Vagina (tissue), 2 donors: ENCODE data around the gene PTP4A2. TPM values are rescaled to one million over a fixed set of nuclear protein-coding genes. Genes with fewer than 3 reads are reported as not detected.
A peak's percentile ranks its signal among the peaks of the same experiment; 100 is the strongest.
"Not testable (repeated sequence)": the region's sequence is repeated elsewhere in the genome, so short reads cannot be mapped to it uniquely, and the experiment has no call there.

Source experiments
- DNase-seq, 2 donors: peaks; one replicate each; pipeline ENCODE4 v3.0.0-alpha.2; 2017; ENCODE audit errors: extremely low spot score in 2 of 2
- H3K27ac ChIP-seq: fragments of 200-600 bp; sonication (generic); one replicate; pipeline ENCODE4 v1.5.1; 2019
- H3K27me3 ChIP-seq: fragments of 200-600 bp; sonication (generic); one replicate; pipeline ENCODE4 v1.5.1; 2019
- H3K36me3 ChIP-seq, 2 donors: fragments of 200-600 bp; sonication (generic); one replicate each; pipeline ENCODE4 v1.5.1; 2017 to 2019
- H3K4me1 ChIP-seq: fragments of 200-600 bp; sonication (generic); one replicate; pipeline ENCODE4 v1.5.1; 2019
- H3K4me3 ChIP-seq, 2 donors: fragments of 200-600 bp; sonication (generic); 1 replicate in 1 of 2; 2 replicates in 1 of 2; pipeline ENCODE4 v1.5.1; 2016 to 2019
- H3K9me3 ChIP-seq: fragments of 200-600 bp; sonication (generic); one replicate; pipeline ENCODE4 v1.5.1; 2019
- POLR2A ChIP-seq, 2 donors: fragments of 450-650 bp; IDR thresholded peaks; one replicate each; pipeline ENCODE4 v1.6.1; 2017; ENCODE audit warnings: antibody characterized with exemption in 2 of 2, mild to moderate bottlenecking in 2 of 2, moderate library complexity in 2 of 2
- POLR2AphosphoS5 ChIP-seq, 2 donors: sonication (generic); formaldehyde crosslinking; IDR thresholded peaks; one replicate each; pipeline ENCODE4 v1.9.0; 2017; ENCODE audit warnings: antibody characterized with exemption in 2 of 2, mild to moderate bottlenecking in 2 of 2, low read depth in 1 of 2; ENCODE audit not compliant: insufficient read depth in 1 of 2
- intact Hi-C: fragments of 100-400 bp; cut with DNase I; formaldehyde crosslinking; loops from one replicate; pipeline ENCODE4 v1.15.1; 2023
- total RNA-seq: library from RNA; depleted of rRNA; stranded (reverse); fragments of >200 nt; gene quantifications from one replicate; pipeline ENCODE4 v1.2.3, GENCODE V29; 2016
- TF ChIP-seq, protein P1 (sequence below), 3 experiments: fragments of 450-650 bp in 2 of 3; fragments of 200-600 bp in 1 of 3; sonication (generic) in 1 of 3; IDR thresholded peaks; one replicate each; pipeline ENCODE4 v1.5.1; 2017 to 2019; ENCODE audit warnings: antibody characterized with exemption in 3 of 3, mild to moderate bottlenecking in 2 of 3, moderate library complexity in 2 of 3

PTP4A2 gene
- total RNA-seq, 1 donor from 2014 or later: 112 TPM

DNA sequence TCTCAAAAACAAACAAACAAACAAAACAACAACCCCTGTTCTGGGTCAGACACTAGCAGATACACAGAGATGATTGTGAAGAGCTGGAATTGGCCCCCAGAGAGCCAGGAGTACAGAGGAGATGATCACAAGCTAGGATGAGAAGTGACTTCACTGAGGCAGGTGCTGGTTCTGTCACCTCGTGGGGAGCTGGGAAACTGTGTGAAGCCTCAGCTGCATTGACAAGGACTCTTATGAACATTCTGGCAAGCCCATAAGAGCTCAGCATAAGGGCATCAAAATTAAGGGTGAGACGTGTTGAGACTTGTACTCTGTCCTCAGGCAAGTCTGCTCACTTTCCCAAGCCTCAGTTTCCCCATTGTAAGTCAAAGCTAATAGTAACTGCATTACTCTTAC lies 14.7 kb upstream of the PTP4A2 start:
- peaks cover 34% of the 10 kb centered on the region for H3K4me1 ChIP-seq
- no peak overlapping the region for H3K27ac ChIP-seq
- H3K4me3 ChIP-seq: no peak overlapping the region
- intact Hi-C loops: no loop called here
- TF ChIP-seq, protein P1, sequence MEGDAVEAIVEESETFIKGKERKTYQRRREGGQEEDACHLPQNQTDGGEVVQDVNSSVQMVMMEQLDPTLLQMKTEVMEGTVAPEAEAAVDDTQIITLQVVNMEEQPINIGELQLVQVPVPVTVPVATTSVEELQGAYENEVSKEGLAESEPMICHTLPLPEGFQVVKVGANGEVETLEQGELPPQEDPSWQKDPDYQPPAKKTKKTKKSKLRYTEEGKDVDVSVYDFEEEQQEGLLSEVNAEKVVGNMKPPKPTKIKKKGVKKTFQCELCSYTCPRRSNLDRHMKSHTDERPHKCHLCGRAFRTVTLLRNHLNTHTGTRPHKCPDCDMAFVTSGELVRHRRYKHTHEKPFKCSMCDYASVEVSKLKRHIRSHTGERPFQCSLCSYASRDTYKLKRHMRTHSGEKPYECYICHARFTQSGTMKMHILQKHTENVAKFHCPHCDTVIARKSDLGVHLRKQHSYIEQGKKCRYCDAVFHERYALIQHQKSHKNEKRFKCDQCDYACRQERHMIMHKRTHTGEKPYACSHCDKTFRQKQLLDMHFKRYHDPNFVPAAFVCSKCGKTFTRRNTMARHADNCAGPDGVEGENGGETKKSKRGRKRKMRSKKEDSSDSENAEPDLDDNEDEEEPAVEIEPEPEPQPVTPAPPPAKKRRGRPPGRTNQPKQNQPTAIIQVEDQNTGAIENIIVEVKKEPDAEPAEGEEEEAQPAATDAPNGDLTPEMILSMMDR (IDR thresholded peaks at IDR 0.05): no peak
- TF ChIP-seq POLR2A (IDR thresholded peaks at IDR 0.05) (no peak), POLR2AphosphoS5 (IDR thresholded peaks at IDR 0.05; ENCODE audit: insufficient read depth in 1 of 2, low read depth in 1 of 2) (no peak)
- no peaks in the 10 kb centered on the region for H3K27me3 ChIP-seq
- H3K9me3 ChIP-seq: no peaks in the 10 kb centered on the region
- DNase-seq: no peak
- H3K36me3 ChIP-seq: no peaks in the 10 kb centered on the region

DNA sequence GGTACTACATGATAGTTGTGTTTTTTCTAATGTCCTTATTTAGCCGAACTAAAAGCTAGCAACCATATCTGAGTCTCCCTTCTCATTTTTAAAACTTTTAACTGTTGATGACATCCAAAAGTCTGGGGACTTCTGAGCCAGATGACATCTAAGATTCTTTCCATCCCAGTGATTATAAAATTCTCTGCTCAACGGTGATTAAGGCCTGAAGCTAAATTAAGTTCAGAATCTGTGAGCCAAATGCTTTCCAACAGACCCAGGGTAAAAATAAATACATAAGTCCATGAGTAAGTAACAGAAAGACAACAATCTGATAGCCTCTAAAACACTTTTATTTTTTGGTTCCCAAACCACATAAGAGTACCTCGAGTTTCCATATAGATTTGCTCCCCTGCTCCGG lies 13.1 kb upstream of the PTP4A2 start:
- Histone ChIP-seq H3K4me1 (peaks cover 26% of the 10 kb centered on the region), H3K36me3 (no peaks in the 10 kb centered on the region), H3K4me3 (no peak overlapping the region), H3K27ac (no peak overlapping the region), H3K27me3 (no peaks in the 10 kb centered on the region), H3K9me3 (no peaks in the 10 kb centered on the region)
- no peak for DNase-seq
- TF ChIP-seq POLR2A (IDR thresholded peaks at IDR 0.05): no peak
- TF ChIP-seq, protein P1 (IDR thresholded peaks at IDR 0.05): no peak
- TF ChIP-seq POLR2AphosphoS5 (IDR thresholded peaks at IDR 0.05; ENCODE audit: insufficient read depth in 1 of 2, low read depth in 1 of 2): no peak
- intact Hi-C loops: no loop called here

DNA sequence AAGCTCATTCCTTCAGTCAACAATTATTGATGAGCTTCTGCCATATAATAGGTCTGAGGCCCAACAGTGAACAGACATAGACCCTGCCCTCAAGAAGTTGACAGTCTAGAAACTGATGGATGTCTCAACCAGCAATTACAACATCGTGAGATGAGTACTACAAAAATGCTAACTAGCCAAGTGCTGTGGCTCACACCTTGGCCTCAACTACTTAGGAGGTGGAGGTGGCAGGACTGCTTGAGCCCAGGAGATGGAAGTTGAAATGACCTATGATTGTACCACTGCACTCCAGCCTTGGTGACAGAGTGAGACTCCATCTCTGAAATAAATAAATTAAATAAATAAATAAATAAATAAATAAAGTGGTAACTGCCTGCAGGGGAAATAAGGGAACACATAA lies 11.7 kb upstream of the PTP4A2 start:
- no peaks in the 10 kb centered on the region for H3K9me3 ChIP-seq
- TF ChIP-seq POLR2A (IDR thresholded peaks at IDR 0.05): no peak
- TF ChIP-seq, protein P1 (IDR thresholded peaks at IDR 0.05): no peak
- no peak for TF ChIP-seq POLR2AphosphoS5 (IDR thresholded peaks at IDR 0.05; ENCODE audit: insufficient read depth in 1 of 2, low read depth in 1 of 2)
- DNase-seq: no peak
- H3K27me3 ChIP-seq: no peaks in the 10 kb centered on the region
- no peak overlapping the region for H3K4me3 ChIP-seq
- H3K4me1 ChIP-seq: peaks cover 22% of the 10 kb centered on the region
- no peak overlapping the region for H3K27ac ChIP-seq
- no peaks in the 10 kb centered on the region for H3K36me3 ChIP-seq
- intact Hi-C loops: no loop called here

DNA sequence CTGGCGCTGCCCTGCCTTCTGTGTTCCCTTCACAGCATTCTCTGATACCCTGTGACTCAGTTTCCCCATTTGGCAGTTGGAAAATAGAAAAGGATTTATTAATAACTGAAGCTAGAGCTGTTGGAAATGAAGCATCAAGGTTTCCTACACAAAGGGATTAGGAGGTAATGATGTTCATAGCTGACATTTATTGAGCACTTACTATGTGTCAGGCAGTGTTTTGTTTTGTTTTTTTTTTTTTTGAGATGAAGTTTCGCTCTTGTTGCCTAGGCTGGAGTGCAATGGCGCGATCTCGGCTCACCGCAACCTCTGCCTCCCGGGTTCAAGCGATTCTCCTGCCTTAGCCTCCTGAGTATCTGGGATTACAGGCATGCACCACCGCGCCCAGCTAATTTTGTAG lies 7.5 kb upstream of the PTP4A2 start:
- DNase-seq, H3K36me3 ChIP-seq, H3K4me3 ChIP-seq, H3K27me3 ChIP-seq, intact Hi-C loops, H3K9me3 ChIP-seq: not testable (repeated sequence)
- H3K27ac ChIP-seq: peak overlapping the region; percentile 96
- H3K4me1 ChIP-seq: peaks cover 25% of the 10 kb centered on the region

DNA sequence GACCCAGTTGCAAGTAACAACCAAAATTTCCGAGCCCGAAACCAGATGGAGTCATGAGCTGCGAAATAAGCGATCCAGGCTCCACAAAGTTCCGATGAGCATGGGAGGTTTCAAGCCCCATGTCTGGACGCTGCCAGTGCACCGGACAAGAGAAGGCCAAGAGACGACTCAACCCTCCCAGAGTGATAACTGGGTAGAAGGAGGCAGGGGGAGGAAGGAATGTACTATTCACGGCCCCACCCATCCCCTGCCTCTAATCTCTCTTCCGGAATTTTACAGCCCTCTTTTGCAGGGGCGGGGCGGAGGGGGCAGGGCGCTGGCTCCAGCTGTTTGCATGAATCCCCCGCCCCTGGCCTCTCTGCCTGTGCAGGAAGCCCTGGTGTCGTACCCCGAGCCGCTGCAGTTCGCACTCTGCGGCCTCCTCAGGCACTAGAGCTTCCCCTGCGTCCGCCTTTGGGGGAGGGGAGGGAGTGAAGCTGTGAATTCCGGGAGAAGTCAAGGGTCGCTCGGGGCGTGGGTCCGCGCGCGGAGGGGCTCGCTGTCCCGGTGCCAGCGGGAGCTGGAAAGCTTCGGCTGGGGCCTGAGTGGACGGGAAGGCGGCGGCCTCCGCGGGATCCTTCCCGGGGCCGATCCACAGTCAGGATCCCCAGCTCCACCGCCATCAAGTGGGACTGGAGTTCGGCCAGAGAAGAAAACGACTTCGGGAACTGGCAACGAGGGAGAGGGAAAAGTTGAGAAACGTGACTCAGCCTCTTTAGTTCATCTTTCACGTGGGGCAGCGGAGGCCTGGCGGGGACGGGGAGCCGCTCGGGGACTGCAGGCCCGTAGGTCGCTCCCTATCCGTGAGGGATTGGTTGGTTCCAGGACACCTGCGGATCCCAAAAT lies 6.3 kb upstream of the PTP4A2 start:
- H3K4me3 ChIP-seq: peak overlapping the region; percentile 44 to 53
- TF ChIP-seq POLR2A (IDR thresholded peaks at IDR 0.05) (peak in 1 of 2 donors; percentile 14), POLR2AphosphoS5 (IDR thresholded peaks at IDR 0.05; ENCODE audit: insufficient read depth in 1 of 2, low read depth in 1 of 2) (peak; percentile 54 to 95)
- TF ChIP-seq, protein P1 (IDR thresholded peaks at IDR 0.05): no peak
- peak overlapping the region; percentile 96 for H3K27ac ChIP-seq
- peak in 1 of 2 donors; percentile 94 for DNase-seq
- no peaks in the 10 kb centered on the region for H3K9me3 ChIP-seq
- peaks cover 33% of the 10 kb centered on the region for H3K4me1 ChIP-seq
- intact Hi-C loops: no loop called here
- H3K36me3 ChIP-seq: no peaks in the 10 kb centered on the region
- no peaks in the 10 kb centered on the region for H3K27me3 ChIP-seq
